ENCODE data around the gene FHIT. TPM values are rescaled to one million over a fixed set of nuclear protein-coding genes. Genes with fewer than 3 reads are reported as not detected.

The FHIT gene
- total RNA-seq, 1 donor from 2014 or later = 11.7 TPM

GRCh38 chr3:60652829-60653228 is 598.4 kb downstream of the FHIT start:
- Mint-ChIP-seq H3K27me3 (no peaks in the 10 kb centered on the region), H3K4me3 (no peak overlapping the region), H3K9me3 (peaks cover 2% of the 10 kb centered on the region), H3K36me3 (no peaks in the 10 kb centered on the region), H3K27ac (peak overlapping the region; percentile 4), H3K4me1 (ENCODE audit: unreplicated experiment) (peaks cover 5% of the 10 kb centered on the region)
- TF ChIP-seq CTCF (conservative IDR thresholded peaks at IDR 0.05) = no peak
- DNase-seq (ENCODE audit: extremely low spot score, unreplicated experiment) = no peak

GRCh38 chr3:60651799-60652198 is 599.5 kb downstream of the FHIT start:
- no peaks in the 10 kb centered on the region for H3K27me3 Mint-ChIP-seq
- H3K27ac Mint-ChIP-seq = no peak overlapping the region
- H3K9me3 Mint-ChIP-seq = no peaks in the 10 kb centered on the region
- no peak for DNase-seq (ENCODE audit: extremely low spot score, unreplicated experiment)
- H3K4me3 Mint-ChIP-seq = no peak overlapping the region
- no peak for TF ChIP-seq CTCF (conservative IDR thresholded peaks at IDR 0.05)
- H3K4me1 Mint-ChIP-seq (ENCODE audit: unreplicated experiment) = peaks cover 5% of the 10 kb centered on the region
- no peaks in the 10 kb centered on the region for H3K36me3 Mint-ChIP-seq

GRCh38 chr3:60650171-60650570 is 601.1 kb downstream of the FHIT start:
- Mint-ChIP-seq H3K4me3 (no peak overlapping the region), H3K27ac (no peak overlapping the region), H3K9me3 (no peaks in the 10 kb centered on the region), H3K36me3 (no peaks in the 10 kb centered on the region), H3K27me3 (peaks cover 2% of the 10 kb centered on the region), H3K4me1 (ENCODE audit: unreplicated experiment) (peaks cover 5% of the 10 kb centered on the region)
- peak; percentile 28 for TF ChIP-seq CTCF (conservative IDR thresholded peaks at IDR 0.05)
- no peak for DNase-seq (ENCODE audit: extremely low spot score, unreplicated experiment)

GRCh38 chr3:60645801-60646200 is 605.5 kb downstream of the FHIT start:
- no peak for DNase-seq (ENCODE audit: extremely low spot score, unreplicated experiment)

GRCh38 chr3:60643831-60644230 is 607.4 kb downstream of the FHIT start:
- H3K4me1 Mint-ChIP-seq (ENCODE audit: unreplicated experiment) = no peaks in the 10 kb centered on the region
- H3K36me3 Mint-ChIP-seq = no peaks in the 10 kb centered on the region
- no peak for DNase-seq (ENCODE audit: extremely low spot score, unreplicated experiment)
- H3K27me3 Mint-ChIP-seq = peaks cover 2% of the 10 kb centered on the region
- no peak overlapping the region for H3K27ac Mint-ChIP-seq
- H3K9me3 Mint-ChIP-seq = no peaks in the 10 kb centered on the region
- no peak overlapping the region for H3K4me3 Mint-ChIP-seq
- no peak for TF ChIP-seq CTCF (conservative IDR thresholded peaks at IDR 0.05)

More at GRCh38 chr3:60645801-60646200, 605.5 kb downstream of the FHIT start:
- Mint-ChIP-seq H3K36me3 (no peaks in the 10 kb centered on the region), H3K27ac (no peak overlapping the region), H3K4me3 (no peak overlapping the region), H3K4me1 (ENCODE audit: unreplicated experiment) (no peaks in the 10 kb centered on the region), H3K27me3 (peaks cover 2% of the 10 kb centered on the region), H3K9me3 (no peaks in the 10 kb centered on the region)
- TF ChIP-seq CTCF (conservative IDR thresholded peaks at IDR 0.05) = no peak

- H3K27ac Mint-ChIP-seq = no peak overlapping the region
- no peaks in the 10 kb centered on the region for H3K9me3 Mint-ChIP-seq
- no peak for TF ChIP-seq CTCF (conservative IDR thresholded peaks at IDR 0.05)
- H3K4me3 Mint-ChIP-seq = no peak overlapping the region
- H3K36me3 Mint-ChIP-seq = no peaks in the 10 kb centered on the region
- no peak for DNase-seq (ENCODE audit: extremely low spot score, unreplicated experiment)
- no peaks in the 10 kb centered on the region for H3K4me1 Mint-ChIP-seq (ENCODE audit: unreplicated experiment)
- peaks cover 8% of the 10 kb centered on the region for H3K27me3 Mint-ChIP-seq
Observed at GRCh38 chr3:60641354-60641753, 609.9 kb downstream of the FHIT start.
